GM12873 (cell line): ENCODE results near the gene ARL6IP4.

Experiments used
- CTCF ChIP-seq: IDR thresholded peaks from 2 replicates; pipeline ENCODE4 v1.5.1; 2012; ENCODE audit warnings: low read depth, mild to moderate bottlenecking, moderate library complexity, low read length, control low read depth; ENCODE audit not compliant: insufficient read depth; ENCODE audit errors: missing control alignments

ARL6IP4 gene

DNA sequence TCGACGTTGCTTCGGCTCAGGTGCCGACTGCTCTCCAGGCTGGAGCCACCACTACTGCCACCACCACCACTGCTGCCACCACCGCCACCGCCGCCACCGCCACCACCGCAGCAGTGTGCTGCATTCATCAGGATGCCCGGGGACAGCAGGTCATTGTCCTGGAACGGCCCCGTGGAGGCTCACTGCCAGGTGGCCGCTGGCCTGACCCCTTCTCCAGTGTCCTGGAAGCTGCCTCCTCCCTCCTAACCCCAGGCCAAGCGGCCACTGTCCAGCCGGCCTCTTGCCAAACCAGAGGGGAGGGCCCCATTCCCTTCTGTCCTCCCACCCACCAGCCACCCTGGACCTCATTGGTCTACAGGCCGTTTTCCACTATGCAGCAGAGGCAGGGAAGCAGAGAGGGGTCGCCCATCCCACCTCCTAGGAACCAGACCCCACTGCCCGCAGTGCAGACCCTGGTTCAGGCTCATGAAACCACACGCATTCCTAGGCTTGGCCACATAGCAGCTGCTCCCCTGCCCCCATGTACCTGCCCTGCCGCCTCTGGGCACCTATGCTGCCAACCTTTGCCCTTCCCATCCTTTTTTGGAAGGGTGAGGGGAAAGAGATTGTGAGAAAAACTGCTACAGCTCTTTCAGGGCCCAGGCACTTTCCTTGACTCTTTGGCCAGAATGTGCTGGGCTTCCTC lies 15.2 kb downstream of the ARL6IP4 start:
- no peak for TF ChIP-seq CTCF

- TF ChIP-seq CTCF, result no peak
These were observed 15.7 kb downstream of the ARL6IP4 start for GRCh38 chr12:122996188-122996601.

- no peak for TF ChIP-seq CTCF
These were observed 16.3 kb downstream of the ARL6IP4 start for GRCh38 chr12:122996621-122997342.

- TF ChIP-seq CTCF, result no peak
These were observed 17.1 kb downstream of the ARL6IP4 start for GRCh38 chr12:122997343-122998250.

DNA sequence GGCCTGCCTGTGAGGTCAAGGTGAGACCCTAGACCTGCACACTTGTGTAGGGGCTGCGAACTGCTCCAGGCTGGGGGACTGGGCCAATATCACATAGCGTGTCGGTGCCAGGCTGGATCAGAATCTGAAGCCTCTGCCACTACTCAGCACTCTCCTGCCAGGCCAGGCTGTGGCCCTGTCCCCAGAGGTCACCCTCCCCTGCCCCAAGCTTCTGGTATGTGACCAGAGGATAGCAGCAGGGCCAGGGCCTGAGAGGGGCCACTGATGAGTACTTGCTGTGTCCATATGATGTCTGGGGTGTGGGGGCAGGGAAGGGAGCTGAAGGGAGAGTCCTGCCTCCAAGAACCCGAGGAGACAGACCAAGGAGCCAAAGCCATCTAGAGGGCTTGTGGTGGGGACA lies 17.8 kb downstream of the ARL6IP4 start:
- no peak for TF ChIP-seq CTCF

GRCh38 chr12:122999196-122999946 lies 18.9 kb downstream of the ARL6IP4 start:
- no peak for TF ChIP-seq CTCF
